Coronary artery (tissue), 2 donors: ENCODE data around the gene S1PR3.

Experiments
- DNase-seq: peaks from one replicate; pipeline ENCODE4 v3.0.0-alpha.2; 2017; ENCODE audit warnings: low spot score
- H3K27ac ChIP-seq, 2 donors: fragments of 200-600 bp; sonication (generic); one replicate each; pipeline ENCODE4 v1.5.1; 2016 to 2019
- H3K4me3 ChIP-seq: fragments of 200-600 bp; sonication (generic); 2 replicates; pipeline ENCODE4 v1.5.1; 2016; ENCODE audit warnings: mild to moderate bottlenecking, moderate library complexity
- TF ChIP-seq, protein P1 (sequence below): fragments of 200-600 bp; sonication (generic); IDR thresholded peaks from one replicate; pipeline ENCODE4 v1.5.1; 2019; ENCODE audit warnings: antibody characterized with exemption

The S1PR3 gene

DNA sequence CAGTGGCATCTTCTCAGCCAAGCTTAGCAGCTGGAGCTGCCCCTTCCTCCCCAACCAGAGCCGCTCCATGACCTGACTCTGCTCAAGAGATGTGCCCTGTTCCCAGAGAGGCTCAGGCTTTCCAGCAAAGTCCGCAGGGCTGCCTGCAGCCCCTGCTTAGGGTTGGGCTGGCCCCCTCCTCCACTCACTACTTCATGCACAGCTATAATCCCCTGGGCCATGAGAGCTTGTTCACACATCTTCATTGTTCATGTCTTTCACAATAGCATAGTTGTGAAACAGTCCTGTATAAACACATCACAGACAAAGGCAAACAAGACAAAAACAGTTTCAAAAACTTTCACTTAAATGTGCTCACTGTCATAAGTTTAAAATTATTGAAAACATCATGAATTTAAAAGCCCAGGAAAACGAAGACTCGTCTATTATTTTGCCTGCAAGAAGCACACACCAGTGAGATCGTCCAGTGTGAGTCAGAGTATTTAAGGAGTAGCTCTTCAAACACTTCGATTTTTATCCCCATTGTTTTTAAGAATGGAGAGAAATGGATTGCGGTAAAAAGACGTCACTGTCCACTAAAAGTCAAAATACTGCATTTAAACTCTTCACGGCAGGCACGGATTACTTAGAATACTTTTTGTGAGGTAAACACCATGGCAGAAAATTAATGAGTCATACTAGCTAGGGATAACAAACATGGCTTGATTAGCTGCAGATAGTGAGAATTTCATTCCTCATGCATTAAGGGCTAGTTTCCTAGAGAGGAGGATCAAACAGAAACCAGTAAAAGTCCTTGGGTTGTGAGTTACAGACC is 40.7 kb upstream of the S1PR3 start:
- Histone ChIP-seq H3K27ac (peak overlapping the region in 1 of 2 donors; percentile 21), H3K4me3 (no peak overlapping the region)
- TF ChIP-seq, protein P1, sequence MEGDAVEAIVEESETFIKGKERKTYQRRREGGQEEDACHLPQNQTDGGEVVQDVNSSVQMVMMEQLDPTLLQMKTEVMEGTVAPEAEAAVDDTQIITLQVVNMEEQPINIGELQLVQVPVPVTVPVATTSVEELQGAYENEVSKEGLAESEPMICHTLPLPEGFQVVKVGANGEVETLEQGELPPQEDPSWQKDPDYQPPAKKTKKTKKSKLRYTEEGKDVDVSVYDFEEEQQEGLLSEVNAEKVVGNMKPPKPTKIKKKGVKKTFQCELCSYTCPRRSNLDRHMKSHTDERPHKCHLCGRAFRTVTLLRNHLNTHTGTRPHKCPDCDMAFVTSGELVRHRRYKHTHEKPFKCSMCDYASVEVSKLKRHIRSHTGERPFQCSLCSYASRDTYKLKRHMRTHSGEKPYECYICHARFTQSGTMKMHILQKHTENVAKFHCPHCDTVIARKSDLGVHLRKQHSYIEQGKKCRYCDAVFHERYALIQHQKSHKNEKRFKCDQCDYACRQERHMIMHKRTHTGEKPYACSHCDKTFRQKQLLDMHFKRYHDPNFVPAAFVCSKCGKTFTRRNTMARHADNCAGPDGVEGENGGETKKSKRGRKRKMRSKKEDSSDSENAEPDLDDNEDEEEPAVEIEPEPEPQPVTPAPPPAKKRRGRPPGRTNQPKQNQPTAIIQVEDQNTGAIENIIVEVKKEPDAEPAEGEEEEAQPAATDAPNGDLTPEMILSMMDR = no peak
- no peak for DNase-seq

- DNase-seq = no peak
- TF ChIP-seq, protein P1 = no peak
- H3K4me3 ChIP-seq = no peak overlapping the region
- H3K27ac ChIP-seq = peak overlapping the region in 1 of 2 donors; percentile 5
These were observed 40.1 kb upstream of the S1PR3 start for GRCh38 chr9:88951155-88951542.

DNA sequence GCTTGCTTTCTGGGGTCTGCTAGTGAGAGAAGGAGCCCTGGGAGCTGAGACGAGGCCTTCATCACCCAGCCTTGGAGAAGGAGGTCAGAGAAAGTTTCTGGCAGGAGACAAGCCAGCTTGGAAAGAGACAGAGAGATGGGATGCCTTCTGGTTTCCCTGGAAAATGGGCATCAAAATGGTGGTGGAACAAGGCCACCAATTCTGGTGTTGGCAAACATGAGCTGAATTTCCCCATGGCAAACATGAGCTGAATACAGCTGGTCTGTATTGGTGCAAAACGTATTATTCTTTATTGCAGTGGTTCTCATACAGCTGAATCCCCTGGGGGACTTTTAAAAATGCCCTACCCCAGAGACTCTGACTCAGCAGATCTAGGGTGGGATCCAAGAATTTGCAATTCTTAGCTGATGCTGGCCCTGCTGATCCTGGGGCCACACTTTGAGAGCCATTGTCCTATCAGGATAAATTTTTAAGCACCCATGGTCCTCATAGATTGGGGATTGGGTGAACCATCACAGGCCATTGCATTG is 39.1 kb upstream of the S1PR3 start:
- DNase-seq = no peak
- H3K27ac ChIP-seq = no peak overlapping the region

GRCh38 chr9:88952976-88953375 is 38.3 kb upstream of the S1PR3 start:
- Histone ChIP-seq H3K27ac (peak overlapping the region in 1 of 2 donors; percentile 71), H3K4me3 (no peak overlapping the region)

More for the DNA sequence above, 39.1 kb upstream of the S1PR3 start:
- TF ChIP-seq, protein P1 = no peak
- no peak overlapping the region for H3K4me3 ChIP-seq

GRCh38 chr9:88953381-88954029 is 37.8 kb upstream of the S1PR3 start:
- TF ChIP-seq, protein P1 = no peak
- no peak for DNase-seq
- Histone ChIP-seq H3K4me3 (no peak overlapping the region), H3K27ac (peak overlapping the region in 1 of 2 donors; percentile 71)

More at GRCh38 chr9:88952976-88953375, 38.3 kb upstream of the S1PR3 start:
- TF ChIP-seq, protein P1 = no peak
- DNase-seq = no peak

DNA sequence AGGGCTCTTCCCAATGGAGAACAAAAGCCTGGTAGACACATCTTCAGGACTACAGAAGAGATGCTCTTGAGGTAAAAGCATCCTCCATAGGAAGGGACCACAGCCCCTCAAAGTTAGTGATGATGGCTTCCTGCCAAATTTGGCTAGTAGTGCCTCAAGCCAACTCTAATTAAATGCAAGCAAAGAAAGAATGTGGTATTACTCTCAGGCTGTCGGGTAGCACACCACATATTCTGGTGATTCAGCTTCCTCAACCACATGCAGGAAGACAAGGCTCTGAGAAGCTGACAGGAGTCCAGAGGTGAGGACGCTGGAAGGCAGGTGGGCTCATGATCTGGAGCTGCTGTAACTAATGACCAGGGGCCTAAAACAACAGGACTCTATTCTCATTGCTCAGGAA is 37.2 kb upstream of the S1PR3 start:
- H3K4me3 ChIP-seq = no peak overlapping the region
- peak overlapping the region in 1 of 2 donors; percentile 71 for H3K27ac ChIP-seq
- TF ChIP-seq, protein P1 = no peak
- no peak for DNase-seq
